B cell (primary cell): ENCODE measurements around the gene CCNF. TPM values are rescaled to one million over a fixed set of nuclear protein-coding genes. Genes with fewer than 3 reads are reported as not detected.

ENCODE experiments used
- ATAC-seq: fragments of 200-7000 bp; cut with Tn5 transposase; one replicate; pipeline ENCODE4 v1.10.0; 2021; ENCODE audit warnings: low read depth, mild to moderate bottlenecking, moderate number of reproducible peaks, moderate library complexity
- CTCF ChIA-PET: fragments of 350-600 bp; sonication (Branson Sonifier 250); formaldehyde crosslinking; loops from one replicate; lab custom pipeline; 2021; ENCODE audit warnings: antibody characterized with exemption, inconsistent platforms; lab: Charles Lee
- POLR2A ChIA-PET: fragments of 350-600 bp; sonication (Branson Sonifier 250); formaldehyde crosslinking; loops from one replicate; lab custom pipeline; 2021; ENCODE audit warnings: antibody characterized with exemption; lab: Charles Lee
- DNase-seq: peaks from one replicate; pipeline ENCODE4 v3.0.0; 2013
- H2AFZ ChIP-seq: 2 replicates; pipeline ENCODE4 v1.6.1; 2012; ENCODE audit warnings: mild to moderate bottlenecking, low read depth, low read length; ENCODE audit not compliant: insufficient read depth, poor library complexity, severe bottlenecking
- H3K27ac ChIP-seq, 2 donors: 1 replicate in 1 of 2; 2 replicates in 1 of 2; pipeline ENCODE4 v1.5.1; 2012 to 2013; ENCODE audit warnings: low read length in 2 of 2, mild to moderate bottlenecking in 2 of 2, moderate library complexity in 1 of 2
- H3K27me3 ChIP-seq, 4 experiments: fragments of 200-600 bp in 1 of 4; sonication (generic) in 1 of 4; replicated peaks in 1 of 4; 1 replicate in 2 of 4; 2 replicates in 2 of 4; pipeline versions ENCODE4 v1.6.1 to v1.7.0; 2013 to 2016; ENCODE audit warnings: low read length in 3 of 4, mild to moderate bottlenecking in 2 of 4, mixed read lengths in 1 of 4, moderate library complexity in 1 of 4; ENCODE audit not compliant: insufficient read depth in 4 of 4, control insufficient read depth in 3 of 4; ENCODE audit errors: control extremely low read depth in 1 of 4
- H3K36me3 ChIP-seq, 2 experiments: replicated peaks in 1 of 2; 1 replicate in 1 of 2; 2 replicates in 1 of 2; pipeline versions ENCODE4 v1.6.1 to v1.7.1; 2013; ENCODE audit warnings: low read length in 1 of 2; ENCODE audit not compliant: insufficient read depth in 2 of 2, control insufficient read depth in 1 of 2; ENCODE audit errors: control extremely low read depth in 1 of 2, extremely low read depth in 1 of 2
- H3K4me1 ChIP-seq, 2 donors: fragments of 200-600 bp in 1 of 2; sonication (generic) in 1 of 2; 1 replicate in 1 of 2; 2 replicates in 1 of 2; pipeline versions ENCODE4 v1.5.1 to v1.6.1; 2013 to 2017; ENCODE audit warnings: low read length in 2 of 2; ENCODE audit not compliant: control insufficient read depth in 2 of 2, insufficient read depth in 2 of 2
- H3K4me2 ChIP-seq: replicated peaks from 2 replicates; pipeline ENCODE3; 2012; ENCODE audit warnings: mild to moderate bottlenecking, low read depth, low read length; ENCODE audit not compliant: poor library complexity, severe bottlenecking
- H3K4me3 ChIP-seq, 5 experiments: fragments of 200-600 bp in 1 of 5; sonication (generic) in 1 of 5; 1 replicate in 3 of 5; 2 replicates in 2 of 5; pipeline versions ENCODE4 v1.5.1 to v1.7.0; 2011 to 2016; ENCODE audit warnings: low read length in 4 of 5, mild to moderate bottlenecking in 4 of 5, low read depth in 2 of 5, control low read depth in 1 of 5, moderate library complexity in 1 of 5; ENCODE audit not compliant: insufficient read depth in 1 of 5; ENCODE audit errors: control extremely low read depth in 1 of 5, extremely low read depth in 1 of 5
- H3K79me2 ChIP-seq: fragments of 200-600 bp; sonication (generic); one replicate; pipeline ENCODE4 v1.6.0; 2016; ENCODE audit warnings: low read length; ENCODE audit not compliant: control insufficient read depth, insufficient read depth
- H3K9ac ChIP-seq: fragments of 200-600 bp; sonication (generic); 2 replicates; pipeline ENCODE4 v1.6.1; 2017; ENCODE audit warnings: mild to moderate bottlenecking, low read length, moderate library complexity
- H3K9me3 ChIP-seq, 3 donors: one replicate each; pipeline versions ENCODE4 v1.6.1 to v1.7.1; 2013; ENCODE audit warnings: low read length in 2 of 3; ENCODE audit not compliant: control insufficient read depth in 2 of 3, insufficient read depth in 1 of 3; ENCODE audit errors: control extremely low read depth in 1 of 3
- H4K20me1 ChIP-seq: 2 replicates; pipeline ENCODE4 v1.6.0; 2012; ENCODE audit warnings: mild to moderate bottlenecking, low read length; ENCODE audit not compliant: insufficient read depth, control insufficient read depth, poor library complexity, severe bottlenecking
- H3K27ac Mint-ChIP-seq: one replicate; pipeline ENCODE4 v1.8.0; 2021; ENCODE audit warnings: mixed read lengths
- H3K27me3 Mint-ChIP-seq: one replicate; pipeline ENCODE4 v1.8.0; 2021; ENCODE audit warnings: mixed read lengths
- H3K4me1 Mint-ChIP-seq: one replicate; pipeline ENCODE4 v1.8.0; 2021; ENCODE audit warnings: mixed read lengths
- H3K4me3 Mint-ChIP-seq: one replicate; pipeline ENCODE4 v1.8.0; 2021; ENCODE audit warnings: mixed read lengths
- H3K9me3 Mint-ChIP-seq: one replicate; pipeline ENCODE4 v1.8.0; 2022; ENCODE audit warnings: mixed read lengths; ENCODE audit not compliant: insufficient read depth
- EZH2 ChIP-seq: IDR thresholded peaks from 2 replicates; pipeline ENCODE4 v1.6.1; 2012; ENCODE audit warnings: borderline replicate concordance, low read depth, mild to moderate bottlenecking, moderate library complexity, low read length; ENCODE audit not compliant: insufficient read depth, poor library complexity, severe bottlenecking
- WGBS: methylation state at CpG from one replicate; pipeline ENCODE4 v1.1.5; 2013; ENCODE audit warnings: missing lambda C conversion rate; ENCODE audit not compliant: insufficient coverage; 5-methylcytosine and 5-hydroxymethylcytosine counted together
- intact Hi-C: fragments of 100-400 bp; cut with micrococcal nuclease; formaldehyde crosslinking; loops from one replicate; pipeline ENCODE4 v1.10.0; 2022
- polyA plus RNA-seq: library from polyadenylated mRNA; depleted of rRNA; stranded (reverse); fragments of >200 nt; gene quantifications from 2 replicates; pipeline ENCODE4 v1.2.3, GENCODE V29; 2012
- total RNA-seq, 2 donors: library from RNA; stranded (reverse); fragments of 120-200 nt in 1 of 2; gene quantifications; 1 replicate in 1 of 2; 2 replicates in 1 of 2; pipeline versions ENCODE4 v1.2.3 to v1.2.4, GENCODE V29; 2013 to 2022
- TF ChIP-seq, protein P1 (sequence below): fragments of 200-600 bp; IDR thresholded peaks from one replicate; pipeline ENCODE4 v1.8.0; 2022; ENCODE audit warnings: antibody characterized with exemption, mild to moderate bottlenecking

CCNF gene
- total and polyA plus RNA-seq, 2 donors (not counting 1 experiment from before 2014, with no cell fraction given): 3.2 to 5.3 TPM

DNA sequence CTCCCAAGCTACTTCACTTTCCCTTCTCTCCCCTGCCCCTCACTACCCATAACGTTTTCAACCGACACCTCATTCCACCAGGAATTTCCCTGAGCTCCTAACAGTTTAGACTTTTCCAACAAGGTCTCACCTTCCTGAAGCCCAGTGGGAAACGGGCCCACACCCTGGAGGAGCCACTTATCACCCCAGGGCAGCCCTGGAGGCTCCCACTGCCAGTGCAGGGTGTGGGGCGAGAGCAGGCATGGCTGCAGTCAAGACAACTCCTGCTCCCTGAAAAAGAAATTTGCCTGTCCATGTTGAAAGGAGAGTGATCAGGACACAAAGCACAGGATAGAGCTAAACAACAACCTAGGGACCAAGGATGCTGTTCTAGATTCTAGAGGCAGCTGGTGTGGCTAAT, 1.7 kb upstream of the CCNF start:
- peak overlapping the region; percentile 88 for H3K4me3 Mint-ChIP-seq
- no peak for TF ChIP-seq EZH2
- TF ChIP-seq, protein P1, sequence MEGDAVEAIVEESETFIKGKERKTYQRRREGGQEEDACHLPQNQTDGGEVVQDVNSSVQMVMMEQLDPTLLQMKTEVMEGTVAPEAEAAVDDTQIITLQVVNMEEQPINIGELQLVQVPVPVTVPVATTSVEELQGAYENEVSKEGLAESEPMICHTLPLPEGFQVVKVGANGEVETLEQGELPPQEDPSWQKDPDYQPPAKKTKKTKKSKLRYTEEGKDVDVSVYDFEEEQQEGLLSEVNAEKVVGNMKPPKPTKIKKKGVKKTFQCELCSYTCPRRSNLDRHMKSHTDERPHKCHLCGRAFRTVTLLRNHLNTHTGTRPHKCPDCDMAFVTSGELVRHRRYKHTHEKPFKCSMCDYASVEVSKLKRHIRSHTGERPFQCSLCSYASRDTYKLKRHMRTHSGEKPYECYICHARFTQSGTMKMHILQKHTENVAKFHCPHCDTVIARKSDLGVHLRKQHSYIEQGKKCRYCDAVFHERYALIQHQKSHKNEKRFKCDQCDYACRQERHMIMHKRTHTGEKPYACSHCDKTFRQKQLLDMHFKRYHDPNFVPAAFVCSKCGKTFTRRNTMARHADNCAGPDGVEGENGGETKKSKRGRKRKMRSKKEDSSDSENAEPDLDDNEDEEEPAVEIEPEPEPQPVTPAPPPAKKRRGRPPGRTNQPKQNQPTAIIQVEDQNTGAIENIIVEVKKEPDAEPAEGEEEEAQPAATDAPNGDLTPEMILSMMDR: no peak
- H3K27ac ChIP-seq: no peak overlapping the region
- H2AFZ ChIP-seq: no peak overlapping the region
- no peaks in the 10 kb centered on the region for H3K9me3 ChIP-seq
- H3K27me3 ChIP-seq: no peaks in the 10 kb centered on the region
- H3K4me1 ChIP-seq: peaks cover 9 to 22% of the 10 kb centered on the region in 2 donors
- WGBS: 96% methylated on average over 3 of the region's 4 CpGs
- intact Hi-C loops: no loop called here
- H3K27me3 Mint-ChIP-seq: no peaks in the 10 kb centered on the region
- no peak overlapping the region for H3K4me3 ChIP-seq
- ChIA-PET POLR2A (interaction anchor here (0.5 kb wide), 1 partner anchor 10 kb away, joined by 8 read pairs; no protein-coding TSS in a partner anchor), CTCF (interaction anchor here (1.1 to 4.4 kb wide), 4 partner anchors 17 to 233 kb away, joined by 3 to 31 read pairs (median 10); no protein-coding TSS in a partner anchor)
- DNase-seq: no peak
- H3K9me3 Mint-ChIP-seq: no peaks in the 10 kb centered on the region
- no peak for ATAC-seq
- peaks cover 11% of the 10 kb centered on the region for H3K79me2 ChIP-seq
- no peak overlapping the region for H3K4me2 ChIP-seq
- no peak overlapping the region for H3K9ac ChIP-seq
- no peak overlapping the region for H3K27ac Mint-ChIP-seq
- no peaks in the 10 kb centered on the region for H4K20me1 ChIP-seq
- peaks cover 0 to 4% of the 10 kb centered on the region in 2 experiments for H3K36me3 ChIP-seq
- peaks cover 15% of the 10 kb centered on the region for H3K4me1 Mint-ChIP-seq

DNA sequence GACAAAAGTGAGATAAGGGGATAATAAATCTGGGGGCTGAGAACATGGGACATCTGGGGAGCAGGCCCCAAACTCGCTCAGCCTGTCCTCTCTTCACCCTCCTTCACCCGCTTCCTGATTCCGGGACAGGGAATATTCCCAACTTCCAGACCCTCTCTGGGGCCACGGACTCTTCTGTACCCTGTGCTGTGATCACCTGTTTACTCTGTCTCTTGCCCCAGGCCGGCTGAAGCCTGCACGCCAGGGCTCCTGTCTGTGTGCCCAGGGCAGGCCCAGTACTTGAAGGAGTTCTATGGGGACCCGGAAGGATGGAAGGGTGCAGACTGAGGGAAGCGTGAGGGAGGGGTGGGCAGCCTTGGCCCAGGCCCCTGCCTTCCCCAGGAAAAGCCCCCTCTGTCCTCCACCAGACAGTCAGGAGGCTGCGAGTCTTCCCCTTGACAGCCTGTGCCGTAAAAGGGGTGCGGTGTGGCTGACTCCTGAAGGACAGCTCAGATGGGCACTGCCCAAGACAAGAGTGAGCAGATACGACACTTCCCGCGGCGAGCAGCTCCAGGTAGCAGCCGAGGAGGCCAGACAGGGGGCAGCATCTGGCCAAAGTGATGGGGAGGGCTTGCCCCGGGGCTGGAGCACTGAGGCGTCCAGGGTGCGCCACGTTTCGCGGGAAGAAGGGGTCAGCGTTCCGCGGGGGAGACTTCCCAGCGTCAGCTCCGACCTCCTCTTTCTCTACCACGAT, 1.0 kb upstream of the CCNF start:
- Histone ChIP-seq H3K4me1 (peaks cover 9 to 19% of the 10 kb centered on the region in 2 donors), H3K27ac (no peak overlapping the region), H3K79me2 (peaks cover 15% of the 10 kb centered on the region), H3K36me3 (peaks cover 0 to 9% of the 10 kb centered on the region in 2 experiments), H3K4me2 (peak overlapping the region; percentile 95), H2AFZ (peak overlapping the region; percentile 98), H3K9ac (peak overlapping the region; percentile 69), H3K27me3 (no peaks in the 10 kb centered on the region), H4K20me1 (no peaks in the 10 kb centered on the region), H3K9me3 (no peaks in the 10 kb centered on the region), H3K4me3 (peak overlapping the region in 4 of 5 experiments; percentile 66 to 84 (median 72))
- peaks cover 14% of the 10 kb centered on the region for H3K4me1 Mint-ChIP-seq
- intact Hi-C loops: loop anchor here (1.0 kb wide), 1 partner anchor 88 kb away; the partner anchor contains the start of gene ABCA3
- no peaks in the 10 kb centered on the region for H3K9me3 Mint-ChIP-seq
- no peak for ATAC-seq
- no peaks in the 10 kb centered on the region for H3K27me3 Mint-ChIP-seq
- ChIA-PET CTCF (interaction anchor here (0.6 to 4.4 kb wide), 6 partner anchors 10 to 234 kb away, joined by 3 to 31 read pairs (median 5); no protein-coding TSS in a partner anchor), POLR2A (interaction anchor here (0.5 to 2.0 kb wide), 3 partner anchors 32 to 146 kb away, joined by 3 to 6 read pairs (median 3); partner anchors contain the start of gene TEDC2)
- peak overlapping the region; percentile 88 for H3K4me3 Mint-ChIP-seq
- no peak for TF ChIP-seq EZH2
- TF ChIP-seq, protein P1: no peak
- DNase-seq: peak; percentile 66
- peak overlapping the region; percentile 75 for H3K27ac Mint-ChIP-seq
- WGBS: 35% methylated on average over 26 of the region's 28 CpGs
